ENCODE data around the gene DNAH7. TPM values are rescaled to one million over a fixed set of nuclear protein-coding genes. Genes with fewer than 3 reads are reported as not detected.
"Not testable (repeated sequence)": the region's sequence is repeated elsewhere in the genome, so short reads cannot be mapped to it uniquely, and the experiment has no call there.

The DNAH7 gene
- total RNA-seq, 1 donor from 2014 or later: 0.05 TPM

DNA sequence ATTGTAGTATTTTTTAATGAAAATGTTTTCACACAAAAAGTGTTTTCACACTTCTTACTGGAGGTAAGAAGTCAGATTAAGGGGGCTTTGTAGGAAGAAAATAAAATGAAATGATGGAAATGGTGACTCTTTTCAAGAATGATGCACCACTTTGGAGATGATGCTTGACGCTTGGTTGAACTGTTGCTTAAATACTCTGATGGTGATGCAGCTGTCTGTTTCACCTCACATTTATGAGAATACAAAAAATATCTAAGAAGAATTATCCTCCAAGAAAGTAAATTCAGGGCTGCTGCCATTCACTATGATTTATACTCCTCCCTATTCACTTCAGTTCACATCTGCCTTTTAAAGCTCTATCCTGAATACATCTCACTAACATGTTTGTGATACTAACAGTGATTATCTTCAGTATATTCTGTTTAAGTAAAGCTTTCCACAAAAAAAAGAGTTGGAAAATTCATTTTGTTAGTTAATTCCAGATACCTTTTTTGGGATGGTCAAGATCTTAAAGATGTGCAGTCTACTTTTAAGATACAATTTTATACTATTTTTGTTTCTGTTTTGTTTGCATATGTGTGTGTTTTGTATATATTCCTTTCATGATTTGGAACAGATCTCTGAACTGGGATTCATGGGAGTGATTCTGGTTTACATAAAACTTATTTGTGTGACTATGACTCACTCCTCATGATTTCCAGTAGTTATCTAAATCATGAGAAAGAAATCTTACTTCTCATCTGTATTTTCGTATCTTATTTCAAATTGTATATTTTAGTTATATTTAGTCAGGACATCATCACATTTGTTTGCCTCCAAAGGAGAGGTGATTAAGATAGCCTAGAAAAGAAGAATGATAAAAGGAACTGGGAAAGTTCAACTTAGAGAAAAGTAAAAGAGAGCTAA lies 358.5 kb downstream of the DNAH7 start:
- intact Hi-C loops (cut with DNase I): no loop called here
- DNase-seq (ENCODE audit: missing footprints): no peak
- no peak for ATAC-seq

DNA sequence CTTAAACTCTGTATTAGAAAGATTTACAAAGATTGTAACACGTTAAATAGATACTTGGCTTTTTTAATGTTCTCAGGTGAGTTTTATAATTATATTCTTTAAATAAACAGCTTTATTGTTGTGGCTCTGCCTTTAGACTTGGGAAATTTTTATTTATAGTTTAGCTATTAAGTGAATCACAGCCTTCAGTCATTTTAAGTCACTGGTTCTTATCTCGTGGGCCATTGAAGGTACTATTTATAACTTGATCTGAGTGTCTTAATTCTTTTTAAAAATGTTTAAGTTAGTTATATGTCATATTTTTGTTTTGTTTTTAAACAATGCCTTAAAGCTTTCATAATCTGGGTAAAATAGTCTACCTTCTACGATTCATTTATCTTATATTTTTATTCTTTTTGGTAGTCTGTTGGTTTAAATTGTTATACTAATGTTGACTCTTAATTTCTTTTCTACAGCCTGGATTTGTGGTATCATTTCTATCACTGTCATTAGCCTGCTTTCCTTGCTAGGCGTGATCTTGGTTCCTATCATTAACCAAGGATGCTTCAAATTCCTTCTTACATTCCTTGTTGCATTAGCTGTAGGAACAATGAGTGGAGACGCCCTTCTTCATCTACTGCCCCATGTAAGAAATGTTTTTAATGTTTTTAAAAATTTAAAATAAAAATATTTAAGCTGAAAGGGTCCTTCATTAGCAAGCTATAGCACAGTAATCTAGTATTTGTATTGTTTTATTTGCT lies 362.3 kb downstream of the DNAH7 start:
- no peak for ATAC-seq
- intact Hi-C loops (cut with DNase I): no loop called here
- no peak for DNase-seq (ENCODE audit: missing footprints)

DNA sequence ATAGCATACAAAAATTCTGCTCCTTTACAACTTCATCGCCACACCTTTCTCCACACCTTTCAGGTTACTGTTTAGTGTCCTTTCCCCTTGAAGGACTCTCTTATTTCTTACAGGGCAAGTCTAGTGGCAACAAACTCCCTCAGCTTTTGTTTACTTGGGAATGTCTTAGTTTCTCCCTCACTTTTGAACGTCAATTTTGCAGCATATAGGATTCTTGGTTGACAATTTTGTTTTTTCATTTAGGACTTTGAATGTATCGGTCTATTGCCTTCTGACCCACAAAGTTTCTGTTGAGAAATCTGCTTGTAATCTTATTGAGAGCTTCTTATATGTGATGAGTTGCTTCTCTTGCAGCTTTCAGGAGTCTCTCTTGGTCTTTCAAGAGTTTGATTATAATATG lies 368.2 kb downstream of the DNAH7 start:
- no peak for ATAC-seq
- intact Hi-C loops (cut with DNase I): no loop called here
- DNase-seq (ENCODE audit: missing footprints): no peak

DNA sequence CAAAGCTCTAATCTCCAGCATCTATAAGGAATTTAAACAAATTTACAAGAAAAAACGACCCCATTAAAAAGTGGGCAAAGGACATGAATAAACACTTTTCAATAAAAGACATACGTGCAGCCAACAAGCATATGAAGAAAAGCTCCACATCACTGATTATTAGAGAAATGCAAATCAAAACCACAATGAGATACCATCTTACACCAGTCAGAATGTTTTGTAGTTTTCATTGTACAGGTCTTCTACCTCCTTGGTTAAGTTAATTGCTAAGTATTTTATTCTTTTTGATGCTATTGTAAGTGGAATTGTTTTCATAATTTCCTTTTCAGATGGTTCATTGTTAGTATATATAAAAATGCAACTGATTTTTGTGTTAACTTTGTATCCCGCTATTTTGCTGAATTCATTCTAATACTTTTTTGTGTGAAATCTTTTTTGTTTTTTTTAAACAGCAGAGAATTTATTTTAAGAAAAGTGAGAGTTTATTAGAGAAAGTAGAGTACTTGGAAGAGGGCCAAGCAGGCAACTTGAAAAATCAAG lies 370.9 kb downstream of the DNAH7 start:
- intact Hi-C loops (cut with DNase I): no loop called here
- DNase-seq (ENCODE audit: missing footprints): no peak

DNA sequence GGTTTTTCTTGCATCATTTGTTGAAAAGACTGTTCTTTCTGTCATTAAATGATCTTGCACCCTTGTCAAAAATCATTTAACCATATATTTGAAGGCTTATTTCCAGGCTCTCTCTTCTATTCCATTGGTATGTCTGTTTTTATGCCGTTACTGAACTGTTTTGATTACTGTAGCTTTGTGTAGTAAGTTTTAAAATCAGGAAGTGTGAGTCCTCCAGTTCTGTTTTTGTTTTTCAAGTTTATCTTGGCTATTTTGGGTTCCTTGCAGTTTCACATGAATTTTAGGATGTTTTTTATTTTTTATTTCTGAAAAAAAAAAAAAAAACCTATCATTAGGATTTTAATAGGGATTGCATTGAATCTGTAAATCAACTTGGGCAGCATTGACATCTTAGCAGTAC lies 372.6 kb downstream of the DNAH7 start:
- no peak for DNase-seq (ENCODE audit: missing footprints)
- intact Hi-C loops (cut with DNase I): no loop called here
- ATAC-seq: no peak

More for the DNA sequence above, 370.9 kb downstream of the DNAH7 start:
- ATAC-seq: no peak

DNA sequence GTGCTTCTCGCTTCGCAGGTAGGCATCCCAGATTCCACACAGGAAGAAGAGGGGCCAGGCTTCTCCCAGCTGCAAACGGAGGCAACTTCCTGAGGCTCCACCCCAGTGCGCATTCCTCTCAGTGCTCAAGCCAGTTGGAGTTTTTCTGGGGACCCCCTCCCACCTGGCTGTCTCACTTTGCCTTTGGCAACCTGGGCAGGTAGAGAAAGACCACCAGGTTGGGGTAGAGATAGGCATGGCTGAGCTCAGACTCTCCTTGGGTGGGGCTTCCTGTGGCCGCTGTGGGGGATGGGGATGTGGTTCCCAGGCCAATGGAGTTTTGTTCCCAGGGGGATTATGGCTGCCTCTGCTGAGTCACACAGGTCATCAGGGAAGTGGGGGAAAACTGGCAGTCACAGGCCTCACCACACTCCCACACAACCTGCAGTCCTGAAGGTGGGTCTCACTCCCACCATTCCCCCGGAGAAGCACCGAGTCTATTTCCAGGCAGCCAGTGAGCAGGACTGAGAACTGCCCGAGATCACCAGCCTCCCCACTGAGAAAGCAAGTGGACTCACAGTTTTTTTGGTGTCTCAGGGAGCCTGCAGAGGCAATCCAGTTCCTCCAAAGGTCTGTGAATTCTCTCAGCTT lies 373.5 kb downstream of the DNAH7 start:
- intact Hi-C loops (cut with DNase I): no loop called here
- no peak for DNase-seq (ENCODE audit: missing footprints)
- ATAC-seq: no peak

DNA sequence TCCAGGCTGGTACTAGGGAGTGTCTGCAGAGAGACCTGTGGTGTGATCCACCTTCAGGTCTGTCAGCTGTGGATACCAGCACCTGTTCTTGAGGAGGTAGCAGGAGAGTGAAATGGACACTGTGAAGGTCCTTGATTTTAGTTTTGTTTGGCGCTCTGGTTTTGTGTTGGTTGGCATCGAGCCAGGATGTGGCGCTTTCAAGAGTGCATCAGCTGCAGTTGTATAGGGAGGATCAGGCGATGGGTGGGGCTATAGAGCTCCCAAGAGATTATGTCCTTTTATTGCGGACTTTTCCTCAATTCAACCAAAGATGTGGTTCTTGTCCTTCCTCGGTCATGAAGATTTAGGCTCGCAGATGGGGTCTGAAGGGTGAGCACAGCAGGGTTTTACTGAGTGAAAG lies 374.1 kb downstream of the DNAH7 start:
- DNase-seq (ENCODE audit: missing footprints) (no peak), ATAC-seq (no peak)
- intact Hi-C loops (cut with DNase I): no loop called here

DNA sequence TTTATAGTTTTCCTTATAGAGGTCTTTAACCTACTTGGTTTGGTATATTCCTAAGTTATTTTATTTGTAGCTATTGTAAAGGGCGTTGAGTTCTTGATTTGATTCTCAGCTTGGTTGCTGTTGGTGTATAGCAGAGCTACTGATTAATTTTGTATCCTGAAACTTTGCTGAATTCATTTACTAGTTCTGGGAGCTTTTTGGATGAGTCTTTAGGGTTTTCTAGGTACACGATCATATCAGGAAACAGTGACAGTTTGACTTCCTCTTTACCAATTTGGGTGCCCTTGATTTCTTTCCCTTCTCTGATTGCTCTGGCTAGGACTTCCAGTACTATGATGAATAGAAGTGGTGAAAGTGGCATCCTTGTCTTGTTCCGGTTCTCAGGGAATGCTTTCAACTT lies 376.1 kb downstream of the DNAH7 start:
- DNase-seq (ENCODE audit: missing footprints); ATAC-seq; intact Hi-C loops (cut with DNase I): not testable (repeated sequence)

Other genes with a start within 250 kb of the DNAH7 start
- gene STK17B, start 102.7 kb upstream of the DNAH7 start, total RNA-seq: 7.4 TPM

Measured in Right ventricle myocardium inferior (tissue), 1 donor.